ENCODE results near the gene GNB5. TPM values are rescaled to one million over a fixed set of nuclear protein-coding genes. Genes with fewer than 3 reads are reported as not detected.
A peak's percentile ranks its signal among the peaks of the same experiment; 100 is the strongest.

Gene GNB5
- total RNA-seq, 1 experiment from 2014 or later, result 48.8 TPM

DNA sequence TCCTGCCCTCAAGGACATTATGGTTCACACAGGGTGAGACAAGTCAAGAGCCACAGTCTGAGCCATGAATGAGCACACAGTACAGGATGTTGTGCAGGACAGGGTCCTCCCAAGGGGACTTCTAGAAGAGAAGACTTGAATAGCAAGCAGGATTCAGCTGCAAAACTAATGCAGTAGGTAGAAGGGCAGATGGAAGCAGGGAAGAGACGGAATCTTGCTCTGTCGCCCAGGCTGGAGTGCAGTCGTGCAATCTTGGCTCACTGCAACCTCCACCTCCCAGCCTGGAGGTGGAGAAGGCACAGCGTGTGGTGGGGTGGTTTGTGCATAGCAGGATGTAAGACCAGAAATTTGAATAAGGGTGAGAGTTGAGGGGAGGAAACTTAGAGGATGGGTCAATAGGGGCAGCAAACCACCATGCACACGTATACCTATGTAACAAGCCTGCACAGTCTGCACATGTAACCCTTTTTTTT lies 86.6 kb downstream of the GNB5 start:
- Mint-ChIP-seq H3K9me3 (ENCODE audit: low read depth, unreplicated experiment) (no peaks in the 10 kb centered on the region), H3K4me3 (ENCODE audit: low read depth, unreplicated experiment) (no peak overlapping the region), H3K27ac (ENCODE audit: unreplicated experiment) (no peak overlapping the region), H3K4me1 (ENCODE audit: low read depth, unreplicated experiment) (peaks cover 10% of the 10 kb centered on the region), H3K27me3 (ENCODE audit: unreplicated experiment) (no peaks in the 10 kb centered on the region), H3K36me3 (ENCODE audit: insufficient read depth, unreplicated experiment) (no peaks in the 10 kb centered on the region)
- BruUV-seq (replicated peaks), result no TSS peak
- TF ChIP-seq, protein P1, sequence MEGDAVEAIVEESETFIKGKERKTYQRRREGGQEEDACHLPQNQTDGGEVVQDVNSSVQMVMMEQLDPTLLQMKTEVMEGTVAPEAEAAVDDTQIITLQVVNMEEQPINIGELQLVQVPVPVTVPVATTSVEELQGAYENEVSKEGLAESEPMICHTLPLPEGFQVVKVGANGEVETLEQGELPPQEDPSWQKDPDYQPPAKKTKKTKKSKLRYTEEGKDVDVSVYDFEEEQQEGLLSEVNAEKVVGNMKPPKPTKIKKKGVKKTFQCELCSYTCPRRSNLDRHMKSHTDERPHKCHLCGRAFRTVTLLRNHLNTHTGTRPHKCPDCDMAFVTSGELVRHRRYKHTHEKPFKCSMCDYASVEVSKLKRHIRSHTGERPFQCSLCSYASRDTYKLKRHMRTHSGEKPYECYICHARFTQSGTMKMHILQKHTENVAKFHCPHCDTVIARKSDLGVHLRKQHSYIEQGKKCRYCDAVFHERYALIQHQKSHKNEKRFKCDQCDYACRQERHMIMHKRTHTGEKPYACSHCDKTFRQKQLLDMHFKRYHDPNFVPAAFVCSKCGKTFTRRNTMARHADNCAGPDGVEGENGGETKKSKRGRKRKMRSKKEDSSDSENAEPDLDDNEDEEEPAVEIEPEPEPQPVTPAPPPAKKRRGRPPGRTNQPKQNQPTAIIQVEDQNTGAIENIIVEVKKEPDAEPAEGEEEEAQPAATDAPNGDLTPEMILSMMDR (IDR thresholded peaks at IDR 0.05; ENCODE audit: unreplicated experiment), result no peak
- CTCF ChIA-PET, result no interaction called here
- no peak for DNase-seq
- intact Hi-C loops (cut with micrococcal nuclease; ENCODE audit: unreplicated experiment), result no loop called here

DNA sequence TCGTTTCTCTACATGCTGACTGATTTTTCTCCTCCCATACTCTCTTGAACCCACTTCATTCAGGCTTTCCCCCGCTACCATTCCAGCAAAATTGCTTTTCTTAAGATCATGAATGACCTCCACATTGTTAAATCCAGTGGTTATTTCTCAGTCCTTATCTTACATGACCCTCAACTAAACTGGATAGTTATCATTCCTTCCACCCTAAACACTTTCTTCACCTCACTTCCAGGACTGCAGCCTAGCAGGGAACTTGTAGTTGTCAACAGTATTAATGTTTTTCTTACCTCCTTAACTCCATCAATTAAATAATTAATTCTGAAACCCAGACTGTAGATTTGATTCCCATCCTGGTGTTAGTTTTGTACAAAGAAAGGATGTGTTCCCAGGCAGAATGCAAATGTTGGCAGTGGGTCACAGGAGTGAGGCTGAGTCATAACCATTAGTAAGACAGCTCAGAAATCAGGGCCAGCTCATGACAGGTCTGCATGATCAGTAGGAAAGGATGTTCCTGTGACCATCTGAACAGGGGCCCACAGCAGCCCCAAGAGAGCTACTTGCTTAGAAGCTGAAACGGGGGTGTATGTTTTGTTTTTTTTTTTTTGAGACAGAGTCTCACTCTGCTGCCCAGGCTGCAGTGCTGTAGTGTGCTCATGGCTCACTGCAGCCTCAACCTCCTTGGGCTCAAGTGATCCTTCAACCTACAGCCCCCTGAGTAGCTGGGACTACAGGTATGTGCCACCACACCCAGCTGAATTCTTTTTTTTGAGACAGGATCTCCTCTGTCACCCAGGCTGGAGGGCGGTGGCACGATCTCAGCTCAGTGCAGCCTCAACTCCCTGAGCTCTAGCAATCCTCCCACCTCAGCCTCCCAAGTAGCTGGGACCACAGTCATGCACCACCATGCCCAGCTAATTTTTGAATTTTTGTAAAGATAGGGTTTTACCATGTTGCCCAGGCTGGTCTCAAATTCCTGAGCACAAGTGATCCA lies 87.7 kb downstream of the GNB5 start:
- H3K27ac Mint-ChIP-seq (ENCODE audit: unreplicated experiment), result peak overlapping the region; percentile 8
- CTCF ChIA-PET, result interaction anchor here (0.6 to 1.3 kb wide), 8 partner anchors 9 to 760 kb away, joined by 3 to 12 read pairs (median 4); partner anchors contain the start of gene BCL2L10
- intact Hi-C loops (cut with micrococcal nuclease; ENCODE audit: unreplicated experiment), result no loop called here
- no peak overlapping the region for H3K4me3 Mint-ChIP-seq (ENCODE audit: low read depth, unreplicated experiment)
- TF ChIP-seq, protein P1 (IDR thresholded peaks at IDR 0.05; ENCODE audit: unreplicated experiment), result no peak
- peaks cover 10% of the 10 kb centered on the region for H3K4me1 Mint-ChIP-seq (ENCODE audit: low read depth, unreplicated experiment)
- no peaks in the 10 kb centered on the region for H3K9me3 Mint-ChIP-seq (ENCODE audit: low read depth, unreplicated experiment)
- BruUV-seq (replicated peaks), result no TSS peak
- no peaks in the 10 kb centered on the region for H3K27me3 Mint-ChIP-seq (ENCODE audit: unreplicated experiment)
- DNase-seq, result peak; percentile 32
- H3K36me3 Mint-ChIP-seq (ENCODE audit: insufficient read depth, unreplicated experiment), result no peaks in the 10 kb centered on the region

DNA sequence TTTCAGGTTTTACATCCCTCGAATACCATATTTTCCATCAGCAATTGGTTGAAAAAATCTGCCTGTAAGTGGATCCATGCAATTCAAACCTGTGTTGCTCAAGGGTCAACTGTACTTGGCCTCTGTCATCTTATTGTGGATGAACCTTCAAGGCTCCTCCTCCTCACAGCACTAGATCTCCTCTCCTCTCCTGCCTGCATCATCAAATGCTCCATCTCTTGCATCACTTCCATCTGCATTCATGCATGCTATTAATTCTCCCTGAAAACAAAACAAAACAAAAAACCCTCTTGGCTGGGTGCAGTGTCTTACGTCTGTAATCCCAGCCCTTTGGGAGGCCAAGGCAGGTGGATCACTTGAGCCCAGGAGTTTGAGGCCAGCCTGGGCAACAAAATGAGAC lies 88.7 kb downstream of the GNB5 start:
- no peak overlapping the region for H3K27ac Mint-ChIP-seq (ENCODE audit: unreplicated experiment)
- CTCF ChIA-PET, result no interaction called here
- TF ChIP-seq, protein P1 (IDR thresholded peaks at IDR 0.05; ENCODE audit: unreplicated experiment), result no peak

DNA sequence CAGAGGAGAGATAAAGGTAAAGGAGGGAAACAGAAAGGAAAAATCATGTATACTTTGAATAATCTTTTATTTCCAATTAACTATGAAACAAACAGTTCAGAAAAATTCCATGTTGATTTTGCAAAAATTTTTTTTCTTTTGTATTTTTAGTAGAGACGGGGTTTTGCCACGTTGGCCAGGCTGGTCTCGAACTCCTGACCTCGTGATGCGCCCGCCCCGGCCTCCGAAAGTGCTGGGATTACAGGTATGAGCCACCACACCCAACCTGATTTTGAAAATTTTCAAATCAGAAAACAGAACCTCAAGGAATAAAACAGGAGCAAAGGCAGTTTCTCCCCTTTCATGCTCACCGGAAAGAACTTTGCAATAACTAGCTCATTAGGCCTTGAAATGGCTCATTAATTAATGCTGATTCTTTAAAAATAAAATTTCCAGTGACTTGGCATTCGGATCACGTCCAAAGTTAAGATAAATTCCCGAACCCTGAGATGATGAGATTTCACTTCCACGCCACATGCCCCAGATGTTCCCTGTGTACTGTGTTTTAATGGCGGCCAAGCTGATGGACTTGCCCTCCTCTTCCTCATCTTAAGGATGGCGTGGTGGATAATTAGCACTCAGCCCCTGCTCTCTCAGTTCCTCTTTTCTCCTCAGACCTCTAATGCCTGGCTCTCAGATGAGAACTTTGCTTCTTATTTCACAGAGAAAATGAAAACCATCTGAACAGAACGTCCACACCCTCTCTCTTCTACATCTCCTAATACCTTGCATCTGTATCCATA lies 89.5 kb downstream of the GNB5 start:
- no peak for DNase-seq
- Mint-ChIP-seq H3K9me3 (ENCODE audit: low read depth, unreplicated experiment) (no peaks in the 10 kb centered on the region), H3K27ac (ENCODE audit: unreplicated experiment) (no peak overlapping the region), H3K4me3 (ENCODE audit: low read depth, unreplicated experiment) (no peak overlapping the region), H3K4me1 (ENCODE audit: low read depth, unreplicated experiment) (peaks cover 10% of the 10 kb centered on the region), H3K27me3 (ENCODE audit: unreplicated experiment) (no peaks in the 10 kb centered on the region), H3K36me3 (ENCODE audit: insufficient read depth, unreplicated experiment) (no peaks in the 10 kb centered on the region)
- CTCF ChIA-PET, result no interaction called here
- TF ChIP-seq, protein P1 (IDR thresholded peaks at IDR 0.05; ENCODE audit: unreplicated experiment), result no peak
- BruUV-seq (replicated peaks), result no TSS peak
- intact Hi-C loops (cut with micrococcal nuclease; ENCODE audit: unreplicated experiment), result no loop called here

More for the DNA sequence above, 88.7 kb downstream of the GNB5 start:
- Mint-ChIP-seq H3K4me3 (ENCODE audit: low read depth, unreplicated experiment) (no peak overlapping the region), H3K27me3 (ENCODE audit: unreplicated experiment) (no peaks in the 10 kb centered on the region), H3K36me3 (ENCODE audit: insufficient read depth, unreplicated experiment) (no peaks in the 10 kb centered on the region), H3K4me1 (ENCODE audit: low read depth, unreplicated experiment) (peaks cover 10% of the 10 kb centered on the region), H3K9me3 (ENCODE audit: low read depth, unreplicated experiment) (no peaks in the 10 kb centered on the region)
- DNase-seq, result no peak
- intact Hi-C loops (cut with micrococcal nuclease; ENCODE audit: unreplicated experiment), result no loop called here
- no TSS peak for BruUV-seq (replicated peaks)

All from Calu3 (cell line).